Esophagus muscularis mucosa (tissue), 4 donors: ENCODE results near the gene SLCO2B1. TPM values are rescaled to one million over a fixed set of nuclear protein-coding genes. Genes with fewer than 3 reads are reported as not detected.

ENCODE experiments used
- DNase-seq: peaks from one replicate; pipeline ENCODE4 v3.0.0-alpha.2; 2017; ENCODE audit errors: extremely low spot score
- H3K27ac ChIP-seq, 4 donors: fragments of 200-600 bp; sonication (generic); replicated peaks in 1 of 4; 1 replicate in 3 of 4; 2 replicates in 1 of 4; pipeline ENCODE4 v1.5.1; 2016 to 2019; ENCODE audit warnings: mild to moderate bottlenecking in 1 of 4
- H3K27me3 ChIP-seq, 4 donors: fragments of 200-600 bp; sonication (generic); one replicate each; pipeline versions ENCODE4 v1.5.1 to v1.6.0; 2016 to 2019
- H3K36me3 ChIP-seq, 4 donors: fragments of 200-600 bp; sonication (generic); one replicate each; pipeline ENCODE4 v1.5.1; 2016 to 2019
- H3K4me1 ChIP-seq, 4 donors: fragments of 200-600 bp; sonication (generic); one replicate each; pipeline ENCODE4 v1.5.1; 2016 to 2019
- H3K4me3 ChIP-seq, 4 donors: fragments of 200-600 bp; sonication (generic); 1 replicate in 2 of 4; 2 replicates in 2 of 4; pipeline ENCODE4 v1.5.1; 2016 to 2019; ENCODE audit warnings: mild to moderate bottlenecking in 4 of 4, moderate library complexity in 1 of 4
- H3K9me3 ChIP-seq, 4 donors: fragments of 200-600 bp; sonication (generic); 1 replicate in 3 of 4; 2 replicates in 1 of 4; pipeline ENCODE4 v1.5.1; 2016 to 2019
- CTCF ChIP-seq, 3 experiments: fragments of 200-600 bp in 2 of 3; fragments of 450-650 bp in 1 of 3; sonication (generic) in 2 of 3; IDR thresholded peaks; one replicate each; pipeline ENCODE4 v1.5.1; 2017 to 2019; ENCODE audit warnings: antibody characterized with exemption in 3 of 3, mild to moderate bottlenecking in 2 of 3, moderate library complexity in 1 of 3
- EP300 ChIP-seq: sonication (generic); formaldehyde crosslinking; IDR thresholded peaks from one replicate; pipeline ENCODE4 v1.6.1; 2017; ENCODE audit warnings: antibody characterized with exemption
- POLR2A ChIP-seq: fragments of 450-650 bp; IDR thresholded peaks from one replicate; pipeline ENCODE4 v1.6.1; 2017; ENCODE audit warnings: antibody characterized with exemption, moderate library complexity, mild to moderate bottlenecking, low read depth
- POLR2AphosphoS5 ChIP-seq, 2 donors: sonication (generic); formaldehyde crosslinking; IDR thresholded peaks; one replicate each; pipeline ENCODE4 v1.6.1; 2017; ENCODE audit warnings: antibody characterized with exemption in 2 of 2
- WGBS: methylation state at CpG from one replicate; pipeline ENCODE4 v1.1.5; 2018; 5-methylcytosine and 5-hydroxymethylcytosine counted together
- intact Hi-C: fragments of 100-400 bp; cut with DNase I; formaldehyde crosslinking; loops from one replicate; pipeline ENCODE4 v1.15.1; 2023
- total RNA-seq, 4 donors: library from RNA; depleted of rRNA; stranded (reverse); fragments of >200 nt; gene quantifications; one replicate each; pipeline versions ENCODE4 v1.1.0 to v1.2.1, GENCODE V29; 2016

The SLCO2B1 gene
- total RNA-seq, 4 donors from 2014 or later, result 30.5 to 61.1 (median 33.0) TPM

GRCh38 chr11:75188671-75189070, 37.8 kb downstream of the SLCO2B1 start:
- no peaks in the 10 kb centered on the region for H3K9me3 ChIP-seq
- 79% methylated on average over 4 of the region's 4 CpGs for WGBS
- no peak overlapping the region for H3K27ac ChIP-seq
- H3K36me3 ChIP-seq, result no peaks in the 10 kb centered on the region
- DNase-seq, result no peak
- H3K27me3 ChIP-seq, result peaks cover 0 to under 1% (median 0%) of the 10 kb centered on the region in 4 donors
- no peak overlapping the region for H3K4me3 ChIP-seq
- TF ChIP-seq EP300 (no peak), POLR2AphosphoS5 (IDR thresholded peaks at IDR 0.05) (no peak), CTCF (IDR thresholded peaks at IDR 0.05) (no peak), POLR2A (no peak)
- intact Hi-C loops, result no loop called here
- H3K4me1 ChIP-seq, result peaks cover 10 to 32% (median 28%) of the 10 kb centered on the region in 4 donors

DNA sequence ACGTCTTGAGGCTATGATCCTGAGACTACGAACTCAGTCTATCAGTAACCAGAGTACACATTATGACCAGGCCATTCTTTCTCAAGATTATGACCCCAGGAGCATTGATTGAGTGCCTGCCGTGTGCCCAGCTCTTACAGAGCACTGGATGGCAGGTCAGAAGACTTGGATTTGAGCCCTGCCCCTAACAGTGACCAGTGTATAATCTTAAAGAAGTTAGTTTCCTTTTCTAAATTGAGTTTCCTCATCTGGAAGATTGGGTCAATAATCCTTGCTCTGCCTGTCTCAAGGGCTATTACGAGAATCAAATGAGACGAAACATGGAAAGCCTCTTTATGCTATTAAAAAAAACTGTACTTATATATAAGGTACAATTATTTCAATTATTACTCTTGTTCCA, 38.2 kb downstream of the SLCO2B1 start:
- H3K9me3 ChIP-seq, result no peaks in the 10 kb centered on the region
- H3K27ac ChIP-seq, result no peak overlapping the region
- no peaks in the 10 kb centered on the region for H3K27me3 ChIP-seq
- intact Hi-C loops, result no loop called here
- 84% methylated on average over 5 of the region's 5 CpGs for WGBS
- DNase-seq, result no peak
- H3K4me3 ChIP-seq, result no peak overlapping the region
- TF ChIP-seq CTCF (IDR thresholded peaks at IDR 0.05) (no peak), POLR2AphosphoS5 (IDR thresholded peaks at IDR 0.05) (no peak), EP300 (no peak), POLR2A (no peak)
- peaks cover 10 to 36% (median 33%) of the 10 kb centered on the region in 4 donors for H3K4me1 ChIP-seq
- H3K36me3 ChIP-seq, result no peaks in the 10 kb centered on the region

- Histone ChIP-seq H3K4me1 (peaks cover 18 to 44% (median 41%) of the 10 kb centered on the region in 4 donors), H3K27ac (no peak overlapping the region), H3K27me3 (no peaks in the 10 kb centered on the region), H3K4me3 (no peak overlapping the region), H3K9me3 (no peaks in the 10 kb centered on the region), H3K36me3 (no peaks in the 10 kb centered on the region)
- no peak for TF ChIP-seq EP300
- TF ChIP-seq POLR2AphosphoS5 (IDR thresholded peaks at IDR 0.05), result no peak
- TF ChIP-seq CTCF (IDR thresholded peaks at IDR 0.05), result no peak
- TF ChIP-seq POLR2A, result no peak
- intact Hi-C loops, result no loop called here
- 49% methylated on average over 8 of the region's 8 CpGs for WGBS
- DNase-seq, result no peak
Observed at GRCh38 chr11:75189911-75190310, 39.0 kb downstream of the SLCO2B1 start.

DNA sequence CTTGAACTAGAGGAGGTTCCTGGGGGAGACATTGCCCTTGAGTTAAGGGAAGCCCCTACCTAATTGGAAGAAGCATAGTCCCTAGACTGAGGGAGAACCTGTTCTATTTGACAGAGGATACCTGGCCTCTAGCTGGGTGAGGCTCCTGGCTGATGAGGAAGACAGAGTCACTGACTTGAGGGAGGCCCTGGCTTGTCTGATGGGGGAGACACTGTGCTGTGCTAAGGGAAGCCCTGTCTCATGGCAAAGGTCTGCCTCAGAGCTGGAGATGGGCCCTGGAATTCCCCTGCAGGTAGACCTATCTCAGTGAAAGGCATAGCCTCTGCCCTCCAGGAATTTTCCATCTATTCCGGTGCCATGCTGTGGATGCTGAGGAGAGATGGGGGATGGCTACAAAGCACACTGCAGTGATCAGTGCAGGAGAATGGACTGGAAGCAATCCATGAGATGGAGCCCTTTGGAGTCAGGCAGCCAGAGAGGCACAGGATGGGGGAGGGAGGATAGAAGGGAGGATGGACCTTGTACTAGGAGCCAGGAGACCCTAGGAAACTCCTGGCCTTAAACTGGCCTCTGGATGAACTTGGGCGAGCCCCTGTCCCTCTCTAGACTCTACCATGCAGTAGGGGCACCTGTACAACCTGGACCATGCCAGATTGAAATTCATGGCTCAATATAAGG, 39.9 kb downstream of the SLCO2B1 start:
- WGBS, result 57% methylated on average over 1 of the region's 2 CpGs
- no peak for TF ChIP-seq POLR2A
- TF ChIP-seq POLR2AphosphoS5 (IDR thresholded peaks at IDR 0.05), result no peak
- no peak for TF ChIP-seq CTCF (IDR thresholded peaks at IDR 0.05)
- TF ChIP-seq EP300, result no peak
- no peak for DNase-seq
- no peaks in the 10 kb centered on the region for H3K36me3 ChIP-seq
- peaks cover 26 to 53% (median 50%) of the 10 kb centered on the region in 4 donors for H3K4me1 ChIP-seq
- no peaks in the 10 kb centered on the region for H3K27me3 ChIP-seq
- H3K9me3 ChIP-seq, result no peaks in the 10 kb centered on the region
- H3K27ac ChIP-seq, result no peak overlapping the region
- H3K4me3 ChIP-seq, result no peak overlapping the region
- intact Hi-C loops, result no loop called here

DNA sequence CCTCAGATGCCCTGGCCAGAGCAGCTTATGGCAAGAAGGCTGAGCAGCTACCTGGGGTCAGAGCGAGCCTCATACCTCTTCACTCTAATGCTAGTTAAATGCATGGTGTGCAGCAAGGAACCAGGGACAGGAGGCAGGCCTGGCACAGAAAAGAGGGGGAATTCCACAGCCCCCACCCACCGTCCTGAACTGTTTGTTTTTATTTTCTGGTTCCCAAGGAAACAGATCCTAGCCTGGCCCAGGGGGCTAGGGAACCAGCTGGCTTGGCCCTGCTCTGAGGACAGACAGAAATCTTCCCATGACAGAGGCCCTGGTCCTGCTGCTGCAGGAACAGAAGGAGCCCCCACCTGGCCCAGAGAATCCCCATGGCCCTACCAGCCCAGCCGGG, 40.4 kb downstream of the SLCO2B1 start:
- TF ChIP-seq EP300, result no peak
- Histone ChIP-seq H3K27me3 (no peaks in the 10 kb centered on the region), H3K27ac (no peak overlapping the region), H3K9me3 (no peaks in the 10 kb centered on the region), H3K4me3 (no peak overlapping the region), H3K36me3 (peaks cover 0 to under 1% (median 0%) of the 10 kb centered on the region in 4 donors), H3K4me1 (peaks cover 27 to 54% (median 50%) of the 10 kb centered on the region in 4 donors)
- WGBS, result 36% methylated on average over 2 of the region's 3 CpGs
- DNase-seq, result no peak
- intact Hi-C loops, result no loop called here
